GM12878 (cell line): ENCODE data around the gene PCYOX1L. TPM values are rescaled to one million over a fixed set of nuclear protein-coding genes. Genes with fewer than 3 reads are reported as not detected.

Source experiments
- ATAC-seq: fragments of 200-7000 bp; cut with Tn5 transposase; 3 replicates; pipeline ENCODE4 v1.9.1; 2020; ENCODE audit warnings: mild to moderate bottlenecking, moderate library complexity
- BruUV-seq: library from RNA; stranded (reverse); fragments of 400-500 nt; replicated peaks from 2 replicates; lab custom pipeline; 2021; lab: Mats Ljungman, UMichigan
- CTCF ChIA-PET: fragments of 300-600 bp; sonication (Branson Sonifier 250); formaldehyde crosslinking; extraction: SDS; loops from one replicate; lab custom pipeline; 2021; ENCODE audit warnings: inconsistent platforms; lab: Yijun Ruan, JAX
- POLR2A ChIA-PET: fragments of 350-600 bp; formaldehyde crosslinking; extraction: SDS; loops from one replicate; lab custom pipeline; 2021; ENCODE audit warnings: inconsistent platforms; lab: Charles Lee
- RAD21 ChIA-PET: fragments of 300-600 bp; sonication (Branson Sonifier 250); formaldehyde crosslinking; loops from one replicate; lab custom pipeline; 2023; ENCODE audit warnings: antibody characterized with exemption; ENCODE audit not compliant: unreplicated experiment; lab: Charles Lee
- SMC1A ChIA-PET: fragments of 300-600 bp; sonication (Branson Sonifier 250); formaldehyde crosslinking; loops from one replicate; lab custom pipeline; 2023; ENCODE audit not compliant: unreplicated experiment, uncharacterized antibody; lab: Charles Lee
- DNase-seq: peaks from one replicate; pipeline ENCODE4 v3.0.0-alpha.2; 2011; ENCODE audit warnings: low read depth, low spot score
- FAIRE-seq: peaks from 3 replicates; lab custom pipeline; 2011; peaks lifted over from hg19 to GRCh38; lab: Jason Lieb, UNC
- H2AFZ ChIP-seq: 2 replicates; pipeline ENCODE4 v1.6.0; 2011; ENCODE audit warnings: low read depth, low read length, control low read depth; ENCODE audit not compliant: control insufficient read depth
- H3K27ac ChIP-seq: 2 replicates; pipeline ENCODE4 v1.5.1; 2011; ENCODE audit warnings: control low read depth; ENCODE audit not compliant: control insufficient read depth, insufficient read depth
- H3K27me3 ChIP-seq, 2 experiments: replicated peaks in 1 of 2; 2 replicates each; pipeline versions ENCODE4 v1.6.0 to v1.6.1; 2011; ENCODE audit warnings: low read length in 1 of 2; ENCODE audit not compliant: control insufficient read depth in 2 of 2, insufficient read depth in 2 of 2
- H3K36me3 ChIP-seq, 2 experiments: 2 replicates each; pipeline ENCODE4 v1.5.1; 2011; ENCODE audit warnings: low read length in 1 of 2; ENCODE audit not compliant: control insufficient read depth in 2 of 2, insufficient read depth in 2 of 2
- H3K4me1 ChIP-seq: 2 replicates; pipeline ENCODE4 v1.6.1; 2011; ENCODE audit warnings: mild to moderate bottlenecking, low read length, moderate library complexity, mixed read lengths; ENCODE audit not compliant: control insufficient read depth, insufficient read depth
- H3K4me2 ChIP-seq: 2 replicates; pipeline ENCODE4 v1.6.0; 2011; ENCODE audit warnings: control low read depth; ENCODE audit not compliant: control insufficient read depth, insufficient read depth
- H3K4me3 ChIP-seq: fragments of 200-600 bp; sonication (generic); 2 replicates; pipeline ENCODE4 v1.5.1; 2016
- H3K79me2 ChIP-seq: 2 replicates; pipeline ENCODE4 v1.6.0; 2011; ENCODE audit warnings: low read length; ENCODE audit not compliant: control insufficient read depth, insufficient read depth
- H3K9ac ChIP-seq: 2 replicates; pipeline ENCODE4 v1.8.0; 2011; ENCODE audit warnings: low read length, control low read depth, mixed read lengths; ENCODE audit not compliant: control insufficient read depth, insufficient read depth
- H3K9me3 ChIP-seq: replicated peaks from 3 replicates; pipeline ENCODE4 v1.5.1; 2011; ENCODE audit warnings: mild to moderate bottlenecking, low read length; ENCODE audit not compliant: control insufficient read depth, insufficient read depth
- H4K20me1 ChIP-seq: 2 replicates; pipeline ENCODE4 v1.6.0; 2011; ENCODE audit not compliant: control insufficient read depth, insufficient read depth
- NR2F1 ChIP-seq: fragments of 450-650 bp; conservative IDR thresholded peaks from 2 replicates; pipeline ENCODE4 v1.6.1; 2017; ENCODE audit warnings: mild to moderate bottlenecking
- WGBS: methylation state at CpG from one replicate; pipeline ENCODE4 v1.1.6; 2016; ENCODE audit warnings: low lambda C conversion rate; ENCODE audit not compliant: insufficient replicate concordance, insufficient coverage; ENCODE audit errors: missing lambda C conversion rate; 5-methylcytosine and 5-hydroxymethylcytosine counted together
- in situ Hi-C: fragments of 300-500 bp; cut with MboI; formaldehyde crosslinking; loops from 9 replicates; pipeline ENCODE4 v1.14.3; 2018; ENCODE audit warnings: mixed read lengths
- intact Hi-C: fragments of 100-400 bp; cut with micrococcal nuclease; formaldehyde crosslinking; loops from one replicate; pipeline ENCODE4 v1.14.2; 2022; ENCODE audit not compliant: unreplicated experiment
- polyA plus RNA-seq, 11 experiments: library from polyadenylated mRNA; depleted of rRNA in 4 of 11; unstranded in 6 of 11; stranded (reverse) in 5 of 11; fragments of >200 nt; fragmentation: Nextera tagmentation in 4 of 11; fragmentation: Illumina TruSeq in 1 of 11; extraction: Ambion mirVana in 4 of 11; extraction: Trizol in 1 of 11; gene quantifications; 1 replicate in 1 of 11; 2 replicates in 10 of 11; pipeline versions ENCODE4 v1.2.1 to v1.2.3, GENCODE V29; 2011 to 2016; ENCODE audit warnings: inconsistent platforms in 2 of 11, missing spikeins in 2 of 11, low read depth in 1 of 11
- total RNA-seq, 4 experiments: library from RNA; depleted of rRNA in 3 of 4; stranded (reverse); fragments of >200 nt in 3 of 4; fragmentation: Illumina TruSeq in 1 of 4; extraction: Trizol in 1 of 4; gene quantifications; 2 replicates each; pipeline versions ENCODE4 v1.2.1 to v1.2.3, GENCODE V29; 2013 to 2021
- TF ChIP-seq, protein P1 (sequence below): fragments of 150-350 bp; IDR thresholded peaks from 2 replicates; pipeline ENCODE4 v1.6.1; 2014; ENCODE audit warnings: mild to moderate bottlenecking, low read depth, low read length
- TF ChIP-seq, protein P2 (sequence below): IDR thresholded peaks from 2 replicates; pipeline ENCODE4 v1.6.1; 2011; ENCODE audit warnings: borderline replicate concordance, low read depth, mild to moderate bottlenecking, moderate library complexity, mixed read lengths, low read length; ENCODE audit not compliant: insufficient read depth; ENCODE audit errors: extremely low read length

Gene PCYOX1L
- total and polyA plus RNA-seq, 10 of the 15 experiments (the other 5 are each of a cell fraction or from before 2014, with no cell fraction given) = 2.9 to 17.0 (median 12.9) TPM

DNA sequence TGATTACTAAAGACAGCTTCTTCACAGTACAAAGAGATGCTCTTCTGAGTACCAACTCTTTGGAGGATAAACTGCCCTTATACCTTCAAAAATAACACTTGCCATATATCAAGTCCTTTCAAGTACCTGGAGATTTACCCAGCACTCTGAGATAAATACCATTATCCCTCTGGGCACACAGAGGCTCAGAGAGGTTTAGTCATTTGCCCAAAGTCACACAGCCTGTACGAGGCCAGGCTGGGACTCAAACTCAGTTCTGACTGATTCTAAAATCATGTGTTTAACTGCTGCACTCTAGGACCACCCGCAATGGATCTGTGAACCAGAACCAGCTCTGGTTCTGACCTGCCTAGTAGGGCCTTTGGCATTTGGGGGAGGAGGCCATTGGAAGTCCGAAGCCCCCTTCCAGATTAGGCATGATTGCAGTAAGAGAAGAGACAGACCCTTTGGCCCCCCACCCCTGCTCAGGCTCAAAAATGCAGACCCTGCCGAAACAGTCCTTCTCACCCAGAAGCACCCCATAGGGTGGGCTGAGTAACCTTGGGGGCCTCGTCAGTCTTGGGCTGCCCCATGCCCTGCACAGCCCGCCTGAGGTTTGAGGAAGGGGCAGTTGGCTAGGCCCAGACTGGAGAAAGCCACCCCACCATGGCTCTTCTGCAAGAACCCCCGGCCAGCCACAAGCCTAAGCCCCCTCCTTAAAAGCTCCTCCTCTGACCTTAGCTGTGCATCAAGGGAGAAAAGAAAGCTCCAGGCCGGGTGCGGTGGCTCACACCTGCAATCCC is 54.1 kb downstream of the PCYOX1L start:
- ATAC-seq (no peak), DNase-seq (no peak), FAIRE-seq (no peak)
- no peak overlapping the region for H3K4me2 ChIP-seq
- H3K9ac ChIP-seq = no peak overlapping the region
- ChIA-PET RAD21 (interaction anchor here (0.8 kb wide), 1 partner anchor 20 kb away, joined by 3 read pairs; no protein-coding TSS in a partner anchor), CTCF (interaction anchor here (1.2 kb wide), 1 partner anchor 38 kb away, joined by 3 read pairs; no protein-coding TSS in a partner anchor), POLR2A (no interaction called here), SMC1A (interaction anchor here (1.3 kb wide), 1 partner anchor 18 kb away, joined by 3 read pairs; no protein-coding TSS in a partner anchor)
- no peak overlapping the region for H3K27ac ChIP-seq
- H3K79me2 ChIP-seq = no peaks in the 10 kb centered on the region
- no peaks in the 10 kb centered on the region for H3K36me3 ChIP-seq
- H4K20me1 ChIP-seq = no peaks in the 10 kb centered on the region
- no peaks in the 10 kb centered on the region for H3K9me3 ChIP-seq
- intact Hi-C loops = no loop called here
- no peak overlapping the region for H3K4me3 ChIP-seq
- peaks cover 0 to 2% of the 10 kb centered on the region in 2 experiments; a peak in 1 of 4 replicates for H3K27me3 ChIP-seq
- no peaks in the 10 kb centered on the region for H3K4me1 ChIP-seq
- BruUV-seq = no TSS peak
- H2AFZ ChIP-seq = no peak overlapping the region
- in situ Hi-C loops = no loop called here
- WGBS = 19% methylated on average over 9 of the region's 9 CpGs
- no peak for TF ChIP-seq NR2F1
- TF ChIP-seq, protein P1, sequence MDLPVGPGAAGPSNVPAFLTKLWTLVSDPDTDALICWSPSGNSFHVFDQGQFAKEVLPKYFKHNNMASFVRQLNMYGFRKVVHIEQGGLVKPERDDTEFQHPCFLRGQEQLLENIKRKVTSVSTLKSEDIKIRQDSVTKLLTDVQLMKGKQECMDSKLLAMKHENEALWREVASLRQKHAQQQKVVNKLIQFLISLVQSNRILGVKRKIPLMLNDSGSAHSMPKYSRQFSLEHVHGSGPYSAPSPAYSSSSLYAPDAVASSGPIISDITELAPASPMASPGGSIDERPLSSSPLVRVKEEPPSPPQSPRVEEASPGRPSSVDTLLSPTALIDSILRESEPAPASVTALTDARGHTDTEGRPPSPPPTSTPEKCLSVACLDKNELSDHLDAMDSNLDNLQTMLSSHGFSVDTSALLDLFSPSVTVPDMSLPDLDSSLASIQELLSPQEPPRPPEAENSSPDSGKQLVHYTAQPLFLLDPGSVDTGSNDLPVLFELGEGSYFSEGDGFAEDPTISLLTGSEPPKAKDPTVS = no peak
- TF ChIP-seq, protein P2, sequence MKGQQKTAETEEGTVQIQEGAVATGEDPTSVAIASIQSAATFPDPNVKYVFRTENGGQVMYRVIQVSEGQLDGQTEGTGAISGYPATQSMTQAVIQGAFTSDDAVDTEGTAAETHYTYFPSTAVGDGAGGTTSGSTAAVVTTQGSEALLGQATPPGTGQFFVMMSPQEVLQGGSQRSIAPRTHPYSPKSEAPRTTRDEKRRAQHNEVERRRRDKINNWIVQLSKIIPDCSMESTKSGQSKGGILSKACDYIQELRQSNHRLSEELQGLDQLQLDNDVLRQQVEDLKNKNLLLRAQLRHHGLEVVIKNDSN = no peak
